ENCODE data around the gene PXMP4. TPM values are rescaled to one million over a fixed set of nuclear protein-coding genes. Genes with fewer than 3 reads are reported as not detected.
A peak's percentile ranks its signal among the peaks of the same experiment; 100 is the strongest.

Gene PXMP4
- total and polyA plus RNA-seq, 9 of the 15 experiments (the other 6 are each of a cell fraction or from before 2014, with no cell fraction given) = 4.8 to 29.1 (median 6.8) TPM

DNA sequence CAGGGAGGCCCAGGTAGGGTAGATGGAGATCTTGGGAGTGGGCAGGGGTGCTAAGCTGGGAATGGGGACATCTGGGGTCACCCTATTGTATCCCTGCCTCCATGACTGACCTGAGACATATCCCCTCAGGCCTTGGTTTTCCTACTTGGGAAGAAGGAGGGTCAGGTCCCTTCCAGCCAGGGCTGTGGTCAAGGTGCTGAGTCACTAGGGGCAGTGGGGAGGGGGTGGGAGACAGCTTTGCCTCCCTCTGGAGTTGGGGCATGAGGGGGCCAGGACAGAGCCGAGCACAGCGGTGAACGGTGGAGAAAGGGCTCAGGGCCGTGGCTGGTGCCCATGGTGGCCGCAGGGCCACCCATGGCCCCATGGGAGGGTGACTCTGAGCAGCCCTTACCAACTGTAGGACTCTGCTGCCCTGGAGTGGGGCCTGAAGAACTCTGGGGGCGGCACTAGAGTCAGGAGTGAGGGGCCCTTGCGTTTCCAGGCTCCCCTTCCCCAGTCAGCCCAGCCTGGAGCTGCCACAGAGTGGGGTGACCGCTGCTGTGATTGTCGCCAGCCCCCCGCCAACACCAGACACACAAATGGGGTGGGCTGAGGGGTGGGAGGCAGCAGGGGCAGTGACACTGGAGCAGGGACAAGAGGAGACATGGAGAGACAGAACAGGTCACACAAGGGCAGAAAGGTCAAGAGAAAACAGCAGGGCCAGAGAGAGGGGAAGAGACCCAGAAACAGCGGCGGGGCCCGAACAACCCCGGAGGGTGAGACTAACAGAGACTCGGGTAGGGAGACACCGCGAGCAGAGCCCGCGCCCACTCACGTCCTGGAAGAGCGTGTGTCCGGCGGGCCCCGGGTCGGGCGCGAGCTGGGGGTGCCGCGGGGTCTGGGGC is 46.5 kb downstream of the PXMP4 start:
- peak; percentile 78 for FAIRE-seq
- H3K4me1 ChIP-seq (replicated peaks in 1 of 2; ENCODE audit: control insufficient read depth in 2 of 2, insufficient read depth in 2 of 2, low read length in 2 of 2) = peaks cover 17 to 52% of the 10 kb centered on the region in 2 experiments
- no TSS peak for BruUV-seq (replicated peaks)
- no peaks in the 10 kb centered on the region for H3K9me3 ChIP-seq (replicated peaks; ENCODE audit: control insufficient read depth, insufficient read depth, low read depth, low read length)
- intact Hi-C loops (cut with micrococcal nuclease) (no loop called here), in situ Hi-C loops (cut with MboI) (no loop called here)
- POLR2A ChIA-PET = interaction anchor here (1.0 to 2.5 kb wide), 5 partner anchors 8 to 30 kb away, joined by 4 to 25 read pairs (median 5); no protein-coding TSS in a partner anchor
- H3K27me3 ChIP-seq (ENCODE audit: control insufficient read depth in 2 of 2, insufficient read depth in 2 of 2, low read length in 2 of 2) = no peaks in the 10 kb centered on the region
- peak overlapping the region; percentile 89 to 99 for H3K9ac ChIP-seq (ENCODE audit: insufficient read depth in 1 of 2, low read depth in 2 of 2, low read length in 2 of 2)
- H3K36me3 ChIP-seq (ENCODE audit: control insufficient read depth, insufficient read depth, low read length) = peaks cover 65% of the 10 kb centered on the region
- peak; percentile 61 to 72 (median 67) for DNase-seq (ENCODE audit: extremely low read depth in 1 of 4, low spot score in 3 of 4)
- peak overlapping the region; percentile 67 for H2AFZ ChIP-seq (ENCODE audit: low read depth, low read length)
- peak; percentile 64 for ATAC-seq
- WGBS (ENCODE audit: insufficient coverage, low coverage, missing lambda C conversion rate) = under 1% methylated on average over 14 of the region's 29 CpGs
- H3K27ac ChIP-seq (ENCODE audit: extremely low read depth, low read depth, low read length) = peak overlapping the region; percentile 88
- H3K79me2 ChIP-seq (ENCODE audit: control insufficient read depth, insufficient read depth, low read length) = peaks cover 34% of the 10 kb centered on the region
- H4K20me1 ChIP-seq (replicated peaks; ENCODE audit: control insufficient read depth, insufficient read depth, low read length) = peaks cover 7% of the 10 kb centered on the region; the same call in 1 of the 2 replicates
- H3K4me2 ChIP-seq (ENCODE audit: insufficient read depth, low read length) = peak overlapping the region; percentile 88
- CTCF ChIA-PET (ENCODE audit: low intra/inter-chr PET ratio) = no interaction called here
- peaks cover 5% of the 10 kb centered on the region for H3K9me1 ChIP-seq (ENCODE audit: control insufficient read depth, insufficient read depth, low read length)
- peak overlapping the region; percentile 86 for H3K4me3 ChIP-seq
- TF ChIP-seq BCOR (IDR thresholded peaks at IDR 0.05) (no peak), CHCHD3 (CRISPR knock-in tag; IDR thresholded peaks at IDR 0.05) (no peak), ZZZ3 (IDR thresholded peaks at IDR 0.05) (no peak), CBFA2T2 (conservative IDR thresholded peaks at IDR 0.05) (no peak), FOXM1 (IDR thresholded peaks at IDR 0.05; ENCODE audit: low read depth) (no peak), FOXM1 (CRISPR knock-in tag; IDR thresholded peaks at IDR 0.05; ENCODE audit: low read depth) (no peak), SP2 (IDR thresholded peaks at IDR 0.05; ENCODE audit: extremely low read depth, low read depth, low read length, poor library complexity, severe bottlenecking) (no peak), ZNF324 (CRISPR knock-in tag; IDR thresholded peaks at IDR 0.05) (no peak), CSDE1 (IDR thresholded peaks at IDR 0.05) (no peak), ZNF785 (CRISPR knock-in tag; IDR thresholded peaks at IDR 0.05) (no peak), SP1 (CRISPR knock-in tag; IDR thresholded peaks at IDR 0.05) (no peak), GABPB2 (CRISPR knock-in tag; conservative IDR thresholded peaks at IDR 0.05) (no peak)
- TF ChIP-seq, protein P1, sequence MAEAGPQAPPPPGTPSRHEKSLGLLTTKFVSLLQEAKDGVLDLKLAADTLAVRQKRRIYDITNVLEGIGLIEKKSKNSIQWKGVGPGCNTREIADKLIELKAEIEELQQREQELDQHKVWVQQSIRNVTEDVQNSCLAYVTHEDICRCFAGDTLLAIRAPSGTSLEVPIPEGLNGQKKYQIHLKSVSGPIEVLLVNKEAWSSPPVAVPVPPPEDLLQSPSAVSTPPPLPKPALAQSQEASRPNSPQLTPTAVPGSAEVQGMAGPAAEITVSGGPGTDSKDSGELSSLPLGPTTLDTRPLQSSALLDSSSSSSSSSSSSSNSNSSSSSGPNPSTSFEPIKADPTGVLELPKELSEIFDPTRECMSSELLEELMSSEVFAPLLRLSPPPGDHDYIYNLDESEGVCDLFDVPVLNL (CRISPR knock-in tag; IDR thresholded peaks at IDR 0.05; ENCODE audit: low read depth) = no peak
- TF ChIP-seq, protein P2, sequence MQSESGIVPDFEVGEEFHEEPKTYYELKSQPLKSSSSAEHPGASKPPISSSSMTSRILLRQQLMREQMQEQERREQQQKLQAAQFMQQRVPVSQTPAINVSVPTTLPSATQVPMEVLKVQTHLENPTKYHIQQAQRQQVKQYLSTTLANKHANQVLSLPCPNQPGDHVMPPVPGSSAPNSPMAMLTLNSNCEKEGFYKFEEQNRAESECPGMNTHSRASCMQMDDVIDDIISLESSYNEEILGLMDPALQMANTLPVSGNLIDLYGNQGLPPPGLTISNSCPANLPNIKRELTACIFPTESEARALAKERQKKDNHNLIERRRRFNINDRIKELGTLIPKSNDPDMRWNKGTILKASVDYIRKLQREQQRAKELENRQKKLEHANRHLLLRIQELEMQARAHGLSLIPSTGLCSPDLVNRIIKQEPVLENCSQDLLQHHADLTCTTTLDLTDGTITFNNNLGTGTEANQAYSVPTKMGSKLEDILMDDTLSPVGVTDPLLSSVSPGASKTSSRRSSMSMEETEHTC (IDR thresholded peaks at IDR 0.05) = no peak
- TF ChIP-seq, protein P3, sequence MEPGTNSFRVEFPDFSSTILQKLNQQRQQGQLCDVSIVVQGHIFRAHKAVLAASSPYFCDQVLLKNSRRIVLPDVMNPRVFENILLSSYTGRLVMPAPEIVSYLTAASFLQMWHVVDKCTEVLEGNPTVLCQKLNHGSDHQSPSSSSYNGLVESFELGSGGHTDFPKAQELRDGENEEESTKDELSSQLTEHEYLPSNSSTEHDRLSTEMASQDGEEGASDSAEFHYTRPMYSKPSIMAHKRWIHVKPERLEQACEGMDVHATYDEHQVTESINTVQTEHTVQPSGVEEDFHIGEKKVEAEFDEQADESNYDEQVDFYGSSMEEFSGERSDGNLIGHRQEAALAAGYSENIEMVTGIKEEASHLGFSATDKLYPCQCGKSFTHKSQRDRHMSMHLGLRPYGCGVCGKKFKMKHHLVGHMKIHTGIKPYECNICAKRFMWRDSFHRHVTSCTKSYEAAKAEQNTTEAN (CRISPR knock-in tag; IDR thresholded peaks at IDR 0.05) = no peak
